UCSD-AML1 (cell line): ENCODE data around the gene DGKB.

Experiments
- DNase-seq: peaks from one replicate; lab custom pipeline; 2025; ENCODE audit not compliant: unreplicated experiment; lab: John Stamatoyannopoulos, UW

The DGKB gene

DNA sequence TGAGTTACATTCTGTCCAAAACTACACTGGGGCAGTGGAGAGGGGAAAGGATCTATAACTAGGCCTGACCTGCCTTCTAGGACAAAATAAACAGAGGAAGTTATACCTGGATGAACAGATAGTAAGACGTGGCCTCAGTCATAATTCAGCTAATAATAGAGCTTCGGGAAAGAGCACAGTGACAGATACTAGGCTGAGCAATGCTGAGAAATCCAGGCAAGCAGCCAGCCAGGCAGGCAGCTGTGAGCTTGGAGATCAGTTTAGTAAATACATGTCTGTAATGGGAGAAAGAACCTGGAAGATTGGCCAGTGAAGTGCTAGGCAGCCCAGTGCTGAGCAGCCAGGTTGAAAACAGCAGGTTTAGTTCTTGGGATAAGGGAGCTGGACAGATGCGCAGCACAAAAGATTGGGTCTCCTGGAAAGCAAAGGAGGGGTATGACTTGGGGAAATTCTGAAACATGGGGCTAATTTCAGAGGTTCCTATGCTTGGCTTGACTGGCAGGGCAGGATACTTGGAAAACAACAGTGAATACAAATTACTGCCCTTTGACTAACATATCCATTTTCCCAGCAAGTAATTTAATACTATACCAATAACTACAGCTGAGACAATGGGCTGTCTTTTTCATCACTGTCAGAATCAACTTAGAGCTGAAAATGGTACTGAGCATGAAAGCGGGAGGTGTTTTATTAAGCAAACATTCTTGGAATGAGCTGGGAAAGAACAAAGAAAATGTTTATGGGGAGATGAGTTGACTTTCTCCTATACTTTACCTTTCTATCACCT lies 140.8 kb downstream of the DGKB start:
- DNase-seq: no peak

GRCh38 chr7:14760730-14761478 lies 141.6 kb downstream of the DGKB start:
- no peak for DNase-seq

DNA sequence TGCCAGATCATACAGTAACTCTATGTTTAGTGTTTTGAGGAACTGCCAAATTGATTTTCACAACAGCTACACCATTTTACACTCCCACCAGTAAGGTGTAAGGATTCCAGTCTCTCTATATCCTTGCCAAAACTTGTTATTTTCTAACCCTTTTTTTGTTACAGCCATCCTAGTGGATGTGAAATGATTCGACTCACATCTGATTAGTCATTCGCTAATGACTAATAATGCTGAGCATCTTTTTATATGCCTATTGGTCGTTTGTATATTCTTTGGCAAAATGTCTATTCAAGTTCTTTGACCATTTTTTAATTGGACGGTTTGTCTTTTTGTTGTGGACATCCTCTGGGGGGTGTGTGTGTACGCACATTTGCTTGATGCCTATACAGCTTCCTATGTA lies 142.8 kb downstream of the DGKB start:
- no peak for DNase-seq

DNA sequence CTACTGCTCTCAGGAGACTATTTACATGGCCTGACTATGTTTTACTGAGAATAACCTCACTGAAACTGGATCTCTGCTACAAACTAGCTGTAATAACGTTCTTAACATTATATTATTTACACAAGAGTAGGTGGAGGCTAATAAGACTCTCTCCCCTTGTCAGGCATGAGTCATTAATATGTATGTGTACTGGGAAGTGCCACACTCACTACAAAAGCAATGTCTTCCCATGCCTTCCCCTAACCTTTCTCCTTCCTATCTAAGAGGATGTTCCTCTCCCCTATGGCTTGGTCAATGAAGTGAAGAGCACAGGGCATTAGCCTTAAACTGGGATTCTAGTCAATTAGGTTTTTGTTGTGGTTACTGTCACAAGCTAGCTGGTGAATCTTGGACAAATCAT lies 147.9 kb downstream of the DGKB start:
- no peak for DNase-seq

- no peak for DNase-seq
These were observed 150.2 kb downstream of the DGKB start for GRCh38 chr7:14752301-14752700.

- DNase-seq: peak; percentile 15
These were observed 151.1 kb downstream of the DGKB start for GRCh38 chr7:14751461-14751860.

GRCh38 chr7:14748461-14748860 lies 154.1 kb downstream of the DGKB start:
- no peak for DNase-seq

- DNase-seq: no peak
These were observed 154.8 kb downstream of the DGKB start for GRCh38 chr7:14747701-14748100.

DNA sequence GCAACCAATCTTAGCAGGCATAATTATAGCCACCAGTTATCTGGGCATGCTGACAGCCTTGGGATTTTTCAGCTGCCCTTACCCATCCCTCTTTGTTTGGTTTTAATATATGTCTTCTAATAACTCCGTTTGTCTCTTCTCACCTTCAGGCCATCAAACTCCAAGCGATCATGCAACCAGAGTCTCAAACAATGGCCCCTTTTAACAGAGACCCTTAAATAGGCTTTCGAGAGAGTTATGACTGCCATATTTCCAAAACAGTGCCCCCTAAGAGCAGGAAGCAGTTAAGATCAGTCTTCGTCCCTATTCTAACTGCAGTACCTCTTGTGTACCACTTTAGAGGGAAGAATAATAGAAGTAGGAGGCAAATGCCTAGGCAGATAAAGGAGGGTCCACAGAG lies 157.5 kb downstream of the DGKB start:
- no peak for DNase-seq

DNA sequence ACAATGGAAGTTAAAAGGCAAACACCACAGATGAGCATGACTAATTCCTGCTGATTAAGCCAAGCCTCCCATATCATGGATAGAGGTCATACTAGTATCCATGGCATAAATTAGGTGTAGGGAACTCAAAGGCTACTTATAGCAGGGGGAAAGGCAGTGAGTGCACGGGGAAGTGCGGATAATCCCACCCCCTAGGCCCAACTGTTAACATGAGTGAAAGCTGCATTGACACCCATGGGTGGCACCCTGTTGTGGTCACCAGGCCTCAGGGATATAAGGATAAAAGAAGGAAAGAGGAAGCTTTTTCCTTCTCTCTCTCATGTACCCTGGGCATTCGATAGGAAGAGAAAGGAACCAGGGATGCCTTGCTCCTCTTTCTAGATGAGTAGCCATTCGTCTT lies 161.9 kb downstream of the DGKB start:
- DNase-seq: no peak

GRCh38 chr7:14739841-14740185 lies 162.7 kb downstream of the DGKB start:
- no peak for DNase-seq

GRCh38 chr7:14739168-14739840 lies 163.2 kb downstream of the DGKB start:
- DNase-seq: no peak

GRCh38 chr7:14738086-14738485 lies 164.5 kb downstream of the DGKB start:
- no peak for DNase-seq

DNA sequence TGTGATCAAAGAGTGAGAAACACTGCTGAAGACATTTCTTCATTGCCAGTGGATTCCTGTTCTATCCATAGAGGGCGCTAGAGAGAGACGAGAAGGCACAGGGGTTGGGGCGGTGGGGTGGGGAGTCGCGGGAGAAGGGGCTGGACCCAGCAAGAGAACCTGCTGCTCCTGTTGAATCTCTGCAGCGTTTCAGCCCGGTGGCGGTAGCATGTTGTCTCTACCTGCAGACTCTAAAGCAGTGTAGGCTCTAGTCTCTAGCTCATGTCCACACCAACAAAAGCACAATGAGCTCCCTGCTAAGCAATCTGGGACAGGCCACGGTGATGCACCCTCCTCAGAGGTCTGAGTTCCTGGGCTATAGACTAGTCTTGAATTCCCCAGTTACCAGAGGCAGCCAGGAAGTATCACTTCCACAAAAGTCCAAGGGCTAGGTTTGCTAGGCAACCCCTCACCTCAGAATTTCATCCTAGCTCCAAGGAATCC lies 167.7 kb downstream of the DGKB start:
- DNase-seq: no peak

DNA sequence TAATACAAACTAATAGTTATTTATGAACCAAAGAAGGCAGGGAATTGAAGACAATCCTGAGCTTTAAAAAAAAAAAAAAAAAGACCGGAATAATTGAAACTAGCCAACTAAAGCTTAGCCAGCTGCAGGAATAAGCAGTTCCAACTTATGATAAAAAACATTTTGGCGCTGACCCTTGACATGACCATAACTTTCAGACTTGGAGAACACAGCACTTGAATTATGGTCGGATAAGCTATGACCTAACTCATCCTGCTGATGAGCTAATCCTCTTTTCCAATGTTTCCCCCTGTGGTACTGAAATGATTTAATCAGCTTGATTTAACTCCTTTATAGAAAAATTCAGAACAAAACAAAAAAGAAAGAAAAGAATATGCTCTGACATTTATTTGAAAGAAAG lies 181.8 kb downstream of the DGKB start:
- DNase-seq: no peak

DNA sequence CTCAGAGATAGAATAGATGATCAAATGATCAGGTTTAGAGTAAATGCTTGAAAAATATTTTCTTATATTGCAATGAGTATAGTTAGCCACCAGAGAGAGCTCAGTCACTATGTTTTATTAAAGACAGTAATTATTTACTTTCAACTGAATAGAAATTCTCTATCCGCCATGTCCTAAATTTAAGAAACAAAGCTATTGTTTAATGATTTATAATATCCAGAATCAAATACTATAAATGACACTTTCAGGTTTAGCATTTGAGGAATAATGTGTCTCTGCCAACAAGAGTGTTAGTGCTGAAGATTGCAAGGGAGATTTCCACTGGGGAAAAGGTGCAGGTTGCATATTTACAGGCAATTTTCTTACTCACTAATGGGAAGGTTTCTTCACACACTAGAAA lies 184.7 kb downstream of the DGKB start:
- DNase-seq: no peak

DNA sequence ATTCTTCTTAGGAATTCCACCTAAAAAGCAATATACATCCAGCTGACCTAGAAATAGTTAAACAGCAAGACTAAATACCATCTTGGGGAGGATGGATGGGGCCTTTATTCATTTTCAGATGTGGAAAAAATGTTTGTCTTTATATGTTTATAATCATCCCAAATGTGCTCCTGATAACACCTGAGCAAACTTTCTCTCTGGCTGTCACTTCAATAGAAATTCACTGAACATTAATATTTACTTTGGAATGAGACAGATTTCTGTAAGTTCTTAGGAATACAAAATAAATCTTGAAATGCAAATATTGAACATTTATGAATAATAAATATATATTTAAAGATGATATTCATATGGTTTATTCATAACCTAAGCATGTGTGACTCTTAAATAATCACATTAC lies 185.4 kb downstream of the DGKB start:
- no peak for DNase-seq

- no peak for DNase-seq
These were observed 188.3 kb downstream of the DGKB start for GRCh38 chr7:14714161-14714728.

GRCh38 chr7:14698239-14698638 lies 204.3 kb downstream of the DGKB start:
- DNase-seq: no peak

DNA sequence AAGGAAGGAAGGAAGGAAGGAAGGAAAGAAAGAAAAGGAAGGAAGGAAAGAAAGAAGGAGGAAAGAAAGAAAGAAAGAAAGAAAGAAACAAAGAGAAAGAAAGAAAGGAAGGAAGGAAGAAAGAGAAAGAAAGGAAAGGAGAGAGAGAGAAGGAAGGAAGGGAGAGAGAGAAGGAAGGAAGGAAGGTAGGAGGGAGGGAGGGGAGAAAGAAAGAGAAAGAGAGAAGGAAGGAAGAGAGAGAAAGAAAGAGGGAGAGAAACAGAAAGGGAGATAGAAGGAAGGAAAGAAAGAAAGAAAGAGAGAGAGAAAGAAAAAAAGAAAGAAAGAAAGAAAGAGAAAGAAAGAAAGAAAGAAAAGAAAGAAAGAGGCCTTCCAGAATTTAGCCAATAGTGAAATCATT lies 204.9 kb downstream of the DGKB start:
- DNase-seq: no peak

DNA sequence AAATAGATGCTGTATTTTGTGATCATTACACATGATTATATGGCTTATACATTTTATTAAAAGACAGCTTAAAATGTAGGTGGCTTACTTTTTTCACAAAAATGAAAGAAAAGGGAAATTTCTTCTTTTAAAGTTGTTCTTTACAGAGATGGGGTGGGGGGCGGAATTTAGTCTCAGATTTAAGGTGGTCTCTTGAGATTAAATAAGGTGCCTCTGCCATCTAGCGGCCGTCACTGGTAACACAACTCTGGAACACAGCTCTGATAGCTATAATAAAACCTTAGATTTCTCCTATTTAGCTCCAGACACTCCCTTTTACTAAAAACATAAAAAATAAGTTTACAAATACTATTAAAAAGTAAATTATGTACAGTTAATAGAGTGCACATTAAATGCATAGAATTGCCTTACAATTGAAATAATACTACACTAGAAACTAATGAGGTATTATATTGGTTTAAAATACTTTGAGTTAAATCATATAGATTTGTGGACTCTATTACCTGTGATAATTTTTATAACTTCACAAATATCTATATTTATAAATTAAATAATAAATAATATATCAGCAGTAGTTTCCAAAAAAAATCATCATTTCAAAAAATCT lies 210.9 kb downstream of the DGKB start:
- peak; percentile 7 for DNase-seq
